ENCODE measurements around the gene VAMP1.

Gene VAMP1

GRCh38 chr12:6444031-6444430 is 26.4 kb downstream of the VAMP1 start (continued):
- no peak for TF ChIP-seq ZNF488 (tag by site-specific recombination; IDR thresholded peaks at IDR 0.05)
- no peak for TF ChIP-seq ZNF138 (tag by site-specific recombination; IDR thresholded peaks at IDR 0.05; ENCODE audit: borderline replicate concordance)
- TF ChIP-seq ZNF416 (tag by site-specific recombination; IDR thresholded peaks at IDR 0.05) = no peak
- TF ChIP-seq EGR2 (tag by site-specific recombination; IDR thresholded peaks at IDR 0.05; ENCODE audit: low read depth) = no peak
- no peak for TF ChIP-seq ZNF211 (tag by site-specific recombination; IDR thresholded peaks at IDR 0.05; ENCODE audit: low read depth)
- no peak for TF ChIP-seq ZNF2 (tag by site-specific recombination; IDR thresholded peaks at IDR 0.05)
- TF ChIP-seq TRIM28 (IDR thresholded peaks at IDR 0.05; ENCODE audit: borderline replicate concordance, low read length) = no peak
- no peak for TF ChIP-seq ZFP41 (tag by site-specific recombination; IDR thresholded peaks at IDR 0.05; ENCODE audit: borderline replicate concordance)

GRCh38 chr12:6443361-6443983 is 27.0 kb downstream of the VAMP1 start:
- H3K9me3 ChIP-seq (ENCODE audit: control insufficient read depth, insufficient read depth, low read depth, low read length) = no peaks in the 10 kb centered on the region
- no peak overlapping the region for H3K27ac ChIP-seq (ENCODE audit: extremely low read depth, low read depth, low read length)
- POLR2A ChIA-PET = interaction anchor here (0.5 to 2.0 kb wide), 4 partner anchors 16 to 217 kb away, joined by 3 to 5 read pairs (median 4); partner anchors contain the start of genes GAPDH and VAMP1
- no peak overlapping the region for H3K4me3 ChIP-seq (ENCODE audit: low read depth, low read length)
- no peaks in the 10 kb centered on the region for H3K4me1 ChIP-seq (ENCODE audit: control insufficient read depth, insufficient read depth, low read length)
- CTCF ChIA-PET = interaction anchor here (0.6 to 1.5 kb wide), 7 partner anchors 14 to 117 kb away, joined by 3 to 9 read pairs (median 3); no protein-coding TSS in a partner anchor
- no peaks in the 10 kb centered on the region for H3K36me3 ChIP-seq (ENCODE audit: control insufficient read depth in 2 of 2, insufficient read depth in 1 of 2, low read length in 2 of 2)
- TF ChIP-seq ZNF23 (tag by site-specific recombination; IDR thresholded peaks at IDR 0.05; ENCODE audit: borderline replicate concordance) (no peak), MZF1 (tag by site-specific recombination; IDR thresholded peaks at IDR 0.05; ENCODE audit: borderline replicate concordance) (no peak), ZNF394 (tag by site-specific recombination; IDR thresholded peaks at IDR 0.05; ENCODE audit: borderline replicate concordance) (no peak), ZNF571 (tag by site-specific recombination; IDR thresholded peaks at IDR 0.05) (no peak), TSHZ1 (tag by site-specific recombination; IDR thresholded peaks at IDR 0.05; ENCODE audit: borderline replicate concordance) (no peak), ZNF433 (tag by site-specific recombination; IDR thresholded peaks at IDR 0.05; ENCODE audit: low read depth) (no peak), ZFP69B (tag by site-specific recombination; IDR thresholded peaks at IDR 0.05) (no peak), ZNF362 (tag by site-specific recombination; IDR thresholded peaks at IDR 0.05) (no peak), HOXD13 (CRISPR knock-in tag; IDR thresholded peaks at IDR 0.05; ENCODE audit: borderline replicate concordance) (no peak), ZXDB (tag by site-specific recombination; IDR thresholded peaks at IDR 0.05) (no peak)

- no peaks in the 10 kb centered on the region for H3K9me3 ChIP-seq (ENCODE audit: control insufficient read depth, insufficient read depth, low read depth, low read length)
- ChIA-PET CTCF (interaction anchor here (0.7 to 1.5 kb wide), 5 partner anchors 14 to 114 kb away, joined by 3 to 9 read pairs (median 4); no protein-coding TSS in a partner anchor), POLR2A (interaction anchor here (1.7 to 2.0 kb wide), 2 partner anchors 16 to 28 kb away, joined by 4 to 5 read pairs; partner anchors contain the start of gene VAMP1)
- no peaks in the 10 kb centered on the region for H3K36me3 ChIP-seq (ENCODE audit: control insufficient read depth in 2 of 2, insufficient read depth in 1 of 2, low read length in 2 of 2)
- H3K4me3 ChIP-seq (ENCODE audit: low read depth, low read length) = no peak overlapping the region
- no peak overlapping the region for H3K27ac ChIP-seq (ENCODE audit: extremely low read depth, low read depth, low read length)
- no peaks in the 10 kb centered on the region for H3K4me1 ChIP-seq (ENCODE audit: control insufficient read depth, insufficient read depth, low read length)
- TF ChIP-seq ZBTB10 (tag by site-specific recombination; IDR thresholded peaks at IDR 0.05) (no peak), ZNF843 (tag by site-specific recombination; IDR thresholded peaks at IDR 0.05) (no peak), ZNF214 (tag by site-specific recombination; IDR thresholded peaks at IDR 0.05; ENCODE audit: borderline replicate concordance) (no peak), ZFP3 (tag by site-specific recombination; IDR thresholded peaks at IDR 0.05; ENCODE audit: low read depth) (no peak), ZNF600 (tag by site-specific recombination; IDR thresholded peaks at IDR 0.05) (no peak), ZNF792 (tag by site-specific recombination; IDR thresholded peaks at IDR 0.05) (no peak), ZNF10 (tag by site-specific recombination; IDR thresholded peaks at IDR 0.05) (no peak), ZNF2 (tag by site-specific recombination; IDR thresholded peaks at IDR 0.05) (no peak), ZNF416 (tag by site-specific recombination; IDR thresholded peaks at IDR 0.05) (no peak)
Measured at GRCh38 chr12:6442836-6443235, 27.6 kb downstream of the VAMP1 start.
